HG03135 (cell line): Measurements from ENCODE around the gene SNAPC5.
"Not testable (repeated sequence)": the region's sequence is repeated elsewhere in the genome, so short reads cannot be mapped to it uniquely, and the experiment has no call there.

Source experiments
- ATAC-seq: cut with Tn5 transposase; IDR thresholded peaks from one replicate; pipeline ENCODE4 v1.9.1; 2021; ENCODE audit warnings: mild to moderate bottlenecking, moderate library complexity; ENCODE audit not compliant: unreplicated experiment

Gene SNAPC5

GRCh38 chr15:66497502-66498455, at the start of gene SNAPC5:
SNAPC5 (minus strand) TSS chr15:66497762; CDS start chr15:66497731, 31 bp downstream.
- peak; percentile 84 for ATAC-seq

- ATAC-seq = no peak
These were observed 47.7 kb upstream of the SNAPC5 start for GRCh38 chr15:66545255-66545654.

GRCh38 chr15:66542896-66543295, 45.3 kb upstream of the SNAPC5 start:
- ATAC-seq = no peak

GRCh38 chr15:66535056-66535455, 37.5 kb upstream of the SNAPC5 start:
- ATAC-seq = no peak

GRCh38 chr15:66524838-66525237, 27.3 kb upstream of the SNAPC5 start:
- ATAC-seq = no peak

- ATAC-seq = no peak
These were observed 26.4 kb upstream of the SNAPC5 start for GRCh38 chr15:66523926-66524325.

- ATAC-seq = no peak
These were observed 18.4 kb upstream of the SNAPC5 start for GRCh38 chr15:66515901-66516322.

GRCh38 chr15:66514586-66514985, 17.0 kb upstream of the SNAPC5 start:
- ATAC-seq = no peak

- ATAC-seq = no peak
These were observed 10.8 kb upstream of the SNAPC5 start for GRCh38 chr15:66508293-66508883.

GRCh38 chr15:66505818-66506217, 8.3 kb upstream of the SNAPC5 start:
- ATAC-seq = no peak

- no peak for ATAC-seq
These were observed 7.9 kb upstream of the SNAPC5 start for GRCh38 chr15:66505430-66505811.

- ATAC-seq = peak; percentile 76
These were observed 7.2 kb upstream of the SNAPC5 start, which contains the start of the genes RPL4 and ZWILCH for GRCh38 chr15:66504563-66505429. RPL4 (minus strand) TSS chr15:66504855; CDS start chr15:66504790, 65 bp downstream. ZWILCH (plus strand) TSS chr15:66505326; CDS start chr15:66505339, 13 bp downstream.

GRCh38 chr15:66503780-66504562, 6.4 kb upstream of the SNAPC5 start:
- ATAC-seq = no peak

GRCh38 chr15:66503041-66503648, 5.6 kb upstream of the SNAPC5 start:
- not testable (repeated sequence) for ATAC-seq

- ATAC-seq = no peak
These were observed 4.9 kb upstream of the SNAPC5 start for GRCh38 chr15:66502491-66502890.

GRCh38 chr15:66500346-66500745, 2.8 kb upstream of the SNAPC5 start:
- ATAC-seq = not testable (repeated sequence)

- ATAC-seq = no peak
These were observed 1.2 kb upstream of the SNAPC5 start for GRCh38 chr15:66498501-66499386.

- peak; percentile 10 for ATAC-seq
These were observed 536 bp downstream of the SNAPC5 start for GRCh38 chr15:66496951-66497501.
